Measurements from ENCODE around the gene GPNMB.
"Not testable (repeated sequence)": the region's sequence is repeated elsewhere in the genome, so short reads cannot be mapped to it uniquely, and the experiment has no call there.

Gene GPNMB

GRCh38 chr7:23216021-23216420 lies 30.6 kb upstream of the GPNMB start:
- H3K36me3 Mint-ChIP-seq = no peaks in the 10 kb centered on the region
- H3K4me3 Mint-ChIP-seq = no peak overlapping the region
- H3K9me3 Mint-ChIP-seq (ENCODE audit: low read depth) = no peaks in the 10 kb centered on the region
- H3K4me1 Mint-ChIP-seq (ENCODE audit: low read depth) = no peaks in the 10 kb centered on the region
- no peak overlapping the region for H3K27ac Mint-ChIP-seq
- no peaks in the 10 kb centered on the region for H3K27me3 Mint-ChIP-seq

- no peaks in the 10 kb centered on the region for H3K9me3 Mint-ChIP-seq (ENCODE audit: low read depth)
- no peak overlapping the region for H3K4me3 Mint-ChIP-seq
- H3K36me3 Mint-ChIP-seq = no peaks in the 10 kb centered on the region
- no peaks in the 10 kb centered on the region for H3K27me3 Mint-ChIP-seq
- H3K27ac Mint-ChIP-seq = no peak overlapping the region
- H3K4me1 Mint-ChIP-seq (ENCODE audit: low read depth) = no peaks in the 10 kb centered on the region
These were observed 28.4 kb upstream of the GPNMB start for GRCh38 chr7:23218196-23218595.

- H3K4me1 Mint-ChIP-seq (ENCODE audit: low read depth) = no peaks in the 10 kb centered on the region
- no peaks in the 10 kb centered on the region for H3K36me3 Mint-ChIP-seq
- H3K27ac Mint-ChIP-seq = no peak overlapping the region
- H3K27me3 Mint-ChIP-seq = peaks cover 2% of the 10 kb centered on the region
- no peak overlapping the region for H3K4me3 Mint-ChIP-seq
- H3K9me3 Mint-ChIP-seq (ENCODE audit: low read depth) = no peaks in the 10 kb centered on the region
These were observed 25.8 kb upstream of the GPNMB start for GRCh38 chr7:23220690-23221305.

GRCh38 chr7:23222439-23223030 lies 24.0 kb upstream of the GPNMB start:
- Mint-ChIP-seq H3K36me3 (no peaks in the 10 kb centered on the region), H3K4me3 (no peak overlapping the region), H3K4me1 (ENCODE audit: low read depth) (no peaks in the 10 kb centered on the region), H3K27me3 (peaks cover 2% of the 10 kb centered on the region), H3K9me3 (ENCODE audit: low read depth) (no peaks in the 10 kb centered on the region), H3K27ac (no peak overlapping the region)

GRCh38 chr7:23224364-23224763 lies 22.2 kb upstream of the GPNMB start:
- H3K9me3 Mint-ChIP-seq (ENCODE audit: low read depth); H3K27ac Mint-ChIP-seq; H3K36me3 Mint-ChIP-seq; H3K4me1 Mint-ChIP-seq (ENCODE audit: low read depth); H3K27me3 Mint-ChIP-seq; H3K4me3 Mint-ChIP-seq: not testable (repeated sequence)

- H3K4me1 Mint-ChIP-seq (ENCODE audit: low read depth) = no peaks in the 10 kb centered on the region
- peaks cover 4% of the 10 kb centered on the region for H3K9me3 Mint-ChIP-seq (ENCODE audit: low read depth)
- no peak overlapping the region for H3K4me3 Mint-ChIP-seq
- peaks cover 4% of the 10 kb centered on the region for H3K36me3 Mint-ChIP-seq
- H3K27ac Mint-ChIP-seq = no peak overlapping the region
- H3K27me3 Mint-ChIP-seq = peaks cover 2% of the 10 kb centered on the region
These were observed 19.6 kb upstream of the GPNMB start for GRCh38 chr7:23226844-23227450.

- no peak overlapping the region for H3K4me3 Mint-ChIP-seq
These were observed 18.2 kb upstream of the GPNMB start for GRCh38 chr7:23228412-23228811.

GRCh38 chr7:23230641-23231101 lies 15.9 kb upstream of the GPNMB start:
- Mint-ChIP-seq H3K27ac (no peak overlapping the region), H3K9me3 (ENCODE audit: low read depth) (peaks cover 4% of the 10 kb centered on the region), H3K4me1 (ENCODE audit: low read depth) (no peaks in the 10 kb centered on the region), H3K27me3 (no peaks in the 10 kb centered on the region), H3K36me3 (peaks cover 4% of the 10 kb centered on the region), H3K4me3 (no peak overlapping the region)

More at GRCh38 chr7:23228412-23228811, 18.2 kb upstream of the GPNMB start:
- peaks cover 4% of the 10 kb centered on the region for H3K36me3 Mint-ChIP-seq
- H3K27me3 Mint-ChIP-seq = peaks cover 2% of the 10 kb centered on the region
- H3K27ac Mint-ChIP-seq = no peak overlapping the region
- no peaks in the 10 kb centered on the region for H3K4me1 Mint-ChIP-seq (ENCODE audit: low read depth)
- H3K9me3 Mint-ChIP-seq (ENCODE audit: low read depth) = peaks cover 4% of the 10 kb centered on the region

- H3K36me3 Mint-ChIP-seq = peaks cover 4% of the 10 kb centered on the region
- peaks cover 4% of the 10 kb centered on the region for H3K9me3 Mint-ChIP-seq (ENCODE audit: low read depth)
- H3K27me3 Mint-ChIP-seq = no peaks in the 10 kb centered on the region
- H3K27ac Mint-ChIP-seq = no peak overlapping the region
- no peak overlapping the region for H3K4me3 Mint-ChIP-seq
- no peaks in the 10 kb centered on the region for H3K4me1 Mint-ChIP-seq (ENCODE audit: low read depth)
These were observed 13.6 kb upstream of the GPNMB start for GRCh38 chr7:23232966-23233365.

GRCh38 chr7:23234569-23235296 lies 11.8 kb upstream of the GPNMB start:
- Mint-ChIP-seq H3K36me3 (no peaks in the 10 kb centered on the region), H3K9me3 (ENCODE audit: low read depth) (no peaks in the 10 kb centered on the region), H3K27ac (no peak overlapping the region), H3K4me3 (no peak overlapping the region), H3K27me3 (peaks cover 1% of the 10 kb centered on the region), H3K4me1 (ENCODE audit: low read depth) (no peaks in the 10 kb centered on the region)

- H3K9me3 Mint-ChIP-seq (ENCODE audit: low read depth) = no peaks in the 10 kb centered on the region
These were observed 10.8 kb upstream of the GPNMB start for GRCh38 chr7:23235813-23236221.

GRCh38 chr7:23237000-23237399 lies 9.6 kb upstream of the GPNMB start:
- Mint-ChIP-seq H3K4me3 (no peak overlapping the region), H3K9me3 (ENCODE audit: low read depth) (no peaks in the 10 kb centered on the region), H3K27ac (no peak overlapping the region), H3K36me3 (no peaks in the 10 kb centered on the region), H3K4me1 (ENCODE audit: low read depth) (no peaks in the 10 kb centered on the region), H3K27me3 (peaks cover 2% of the 10 kb centered on the region)

More at GRCh38 chr7:23235813-23236221, 10.8 kb upstream of the GPNMB start:
- no peak overlapping the region for H3K27ac Mint-ChIP-seq
- H3K36me3 Mint-ChIP-seq = no peaks in the 10 kb centered on the region
- H3K4me3 Mint-ChIP-seq = no peak overlapping the region
- peaks cover 2% of the 10 kb centered on the region for H3K27me3 Mint-ChIP-seq
- H3K4me1 Mint-ChIP-seq (ENCODE audit: low read depth) = no peaks in the 10 kb centered on the region

GRCh38 chr7:23238983-23239652 lies 7.5 kb upstream of the GPNMB start:
- H3K4me3 Mint-ChIP-seq = no peak overlapping the region
- H3K4me1 Mint-ChIP-seq (ENCODE audit: low read depth) = no peaks in the 10 kb centered on the region
- H3K36me3 Mint-ChIP-seq = no peaks in the 10 kb centered on the region
- no peaks in the 10 kb centered on the region for H3K9me3 Mint-ChIP-seq (ENCODE audit: low read depth)
- peaks cover 10% of the 10 kb centered on the region for H3K27me3 Mint-ChIP-seq
- H3K27ac Mint-ChIP-seq = no peak overlapping the region

GRCh38 chr7:23239698-23240097 lies 6.9 kb upstream of the GPNMB start:
- Mint-ChIP-seq H3K9me3 (ENCODE audit: low read depth) (no peaks in the 10 kb centered on the region), H3K4me1 (ENCODE audit: low read depth) (no peaks in the 10 kb centered on the region), H3K36me3 (no peaks in the 10 kb centered on the region), H3K27me3 (peaks cover 11% of the 10 kb centered on the region), H3K4me3 (no peak overlapping the region), H3K27ac (no peak overlapping the region)

- H3K27ac Mint-ChIP-seq = no peak overlapping the region
- no peak overlapping the region for H3K4me3 Mint-ChIP-seq
- H3K4me1 Mint-ChIP-seq (ENCODE audit: low read depth) = no peaks in the 10 kb centered on the region
- peaks cover 24% of the 10 kb centered on the region for H3K27me3 Mint-ChIP-seq
- no peaks in the 10 kb centered on the region for H3K36me3 Mint-ChIP-seq
- H3K9me3 Mint-ChIP-seq (ENCODE audit: low read depth) = no peaks in the 10 kb centered on the region
These were observed 4.3 kb upstream of the GPNMB start for GRCh38 chr7:23242321-23242720.
